Astrocyte of the spinal cord (primary cell): ENCODE data around the gene MVK.

Source experiments
- DNase-seq: peaks from one replicate; pipeline ENCODE4 v3.0.0; 2011; ENCODE audit warnings: low read depth, low spot score
- H3K4me3 ChIP-seq: 2 replicates; pipeline ENCODE4 v1.5.1; 2011; ENCODE audit warnings: low read depth, mild to moderate bottlenecking, low read length, moderate library complexity
- in situ Hi-C: cut with HindIII; loops from 2 replicates; pipeline ENCODE4 v1.10.0; 2017; ENCODE audit warnings: low sequenced_read_pairs
- TF ChIP-seq, protein P1 (sequence below): IDR thresholded peaks from 2 replicates; pipeline ENCODE4 v1.5.1; 2012; ENCODE audit warnings: low read depth, mild to moderate bottlenecking, low read length, inconsistent platforms

MVK gene

DNA sequence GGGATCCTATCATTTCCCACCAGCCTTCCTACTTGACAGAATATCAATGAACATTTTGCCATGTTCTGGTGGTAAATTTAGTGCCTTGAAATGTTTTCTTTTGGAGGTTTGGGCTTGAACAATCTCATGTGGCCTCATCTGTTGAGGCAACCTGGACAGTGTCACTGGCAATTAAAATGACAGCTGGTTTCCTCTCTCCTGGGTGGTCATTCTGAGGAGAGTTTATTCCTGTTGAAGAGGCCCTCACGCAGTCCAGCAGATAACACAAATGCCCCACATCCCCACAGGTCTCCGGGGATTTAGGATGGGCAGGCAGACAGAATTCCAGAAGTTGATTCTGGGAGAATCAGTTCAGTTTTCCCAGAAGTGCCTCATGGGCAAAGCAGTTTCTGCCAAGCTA lies 42.2 kb upstream of the MVK start:
- in situ Hi-C loops, result no loop called here
- DNase-seq, result no peak
- no peak overlapping the region for H3K4me3 ChIP-seq
- TF ChIP-seq, protein P1, sequence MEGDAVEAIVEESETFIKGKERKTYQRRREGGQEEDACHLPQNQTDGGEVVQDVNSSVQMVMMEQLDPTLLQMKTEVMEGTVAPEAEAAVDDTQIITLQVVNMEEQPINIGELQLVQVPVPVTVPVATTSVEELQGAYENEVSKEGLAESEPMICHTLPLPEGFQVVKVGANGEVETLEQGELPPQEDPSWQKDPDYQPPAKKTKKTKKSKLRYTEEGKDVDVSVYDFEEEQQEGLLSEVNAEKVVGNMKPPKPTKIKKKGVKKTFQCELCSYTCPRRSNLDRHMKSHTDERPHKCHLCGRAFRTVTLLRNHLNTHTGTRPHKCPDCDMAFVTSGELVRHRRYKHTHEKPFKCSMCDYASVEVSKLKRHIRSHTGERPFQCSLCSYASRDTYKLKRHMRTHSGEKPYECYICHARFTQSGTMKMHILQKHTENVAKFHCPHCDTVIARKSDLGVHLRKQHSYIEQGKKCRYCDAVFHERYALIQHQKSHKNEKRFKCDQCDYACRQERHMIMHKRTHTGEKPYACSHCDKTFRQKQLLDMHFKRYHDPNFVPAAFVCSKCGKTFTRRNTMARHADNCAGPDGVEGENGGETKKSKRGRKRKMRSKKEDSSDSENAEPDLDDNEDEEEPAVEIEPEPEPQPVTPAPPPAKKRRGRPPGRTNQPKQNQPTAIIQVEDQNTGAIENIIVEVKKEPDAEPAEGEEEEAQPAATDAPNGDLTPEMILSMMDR, result no peak

DNA sequence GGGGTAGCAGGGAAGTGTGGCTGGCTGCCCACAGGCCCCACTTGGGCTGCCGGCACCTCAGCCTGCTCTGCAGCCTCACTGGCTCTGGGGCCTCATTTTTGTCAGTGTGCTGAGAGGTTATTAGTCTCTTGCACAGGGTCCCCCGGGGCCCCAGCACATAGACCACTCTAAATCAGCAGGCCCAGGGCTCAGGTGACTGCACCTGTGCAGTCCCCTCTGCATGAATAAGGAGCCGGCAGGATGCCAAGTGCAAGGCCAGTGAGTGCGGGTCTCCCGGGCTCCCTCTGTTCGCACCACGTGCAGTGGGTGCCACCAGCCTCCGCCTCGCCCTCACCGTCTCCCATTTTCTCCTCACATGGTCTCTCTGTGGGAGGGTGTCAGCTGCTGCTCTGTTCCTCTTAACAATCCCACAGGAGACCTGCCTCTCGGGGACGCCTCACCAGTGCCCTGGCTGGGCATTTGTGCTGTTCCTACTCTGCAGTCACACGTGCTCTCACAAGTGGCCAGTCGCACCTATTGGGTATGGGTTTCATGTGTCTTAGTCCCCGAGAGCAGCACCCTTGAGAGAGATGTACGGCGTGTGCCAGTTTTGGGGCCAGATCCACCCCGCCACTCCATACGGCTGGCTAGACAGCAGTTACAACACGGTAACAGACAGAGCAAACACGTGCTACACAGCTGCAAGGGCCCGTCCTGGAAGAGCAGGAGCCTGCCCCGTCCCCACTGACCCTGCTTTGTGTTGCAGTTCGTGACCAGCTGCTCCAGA lies 40.7 kb upstream of the MVK start:
- no peak for DNase-seq
- in situ Hi-C loops, result no loop called here
- TF ChIP-seq, protein P1, result no peak
- no peak overlapping the region for H3K4me3 ChIP-seq

DNA sequence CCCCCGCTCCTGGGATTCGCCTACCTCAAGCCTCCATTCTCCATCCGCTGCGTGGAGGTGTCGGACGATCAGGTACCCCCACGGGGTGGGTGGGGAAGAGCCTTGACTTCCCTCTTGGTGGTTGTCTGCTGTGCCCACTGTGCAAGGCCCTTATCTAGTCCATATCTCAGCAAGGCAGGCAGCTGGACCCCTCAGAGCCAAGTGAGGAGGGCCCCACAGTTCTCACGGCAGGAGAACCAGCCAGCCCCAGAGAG lies 40.2 kb upstream of the MVK start:
- no peak for DNase-seq
- no peak overlapping the region for H3K4me3 ChIP-seq
- in situ Hi-C loops, result no loop called here
- TF ChIP-seq, protein P1, result no peak

DNA sequence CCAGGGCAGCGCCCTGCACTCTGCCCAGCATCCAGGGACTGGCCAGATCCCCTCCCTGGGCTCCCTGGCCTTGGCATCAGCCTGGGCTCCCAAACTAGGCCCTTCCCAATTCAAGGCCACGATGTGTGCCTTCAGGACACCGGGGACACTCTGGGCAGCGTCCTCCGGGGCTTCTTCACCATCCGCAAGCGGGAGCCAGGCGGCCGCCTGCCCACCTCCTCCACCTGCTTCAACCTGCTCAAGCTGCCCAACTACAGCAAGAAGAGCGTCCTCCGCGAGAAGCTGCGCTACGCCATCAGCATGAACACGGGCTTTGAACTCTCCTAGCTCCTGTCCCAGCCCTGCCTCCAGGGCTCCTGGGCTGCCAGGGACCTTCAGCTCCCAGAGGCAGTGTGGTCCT lies 39.1 kb upstream of the MVK start:
- H3K4me3 ChIP-seq, result no peak overlapping the region
- TF ChIP-seq, protein P1, result no peak
- no peak for DNase-seq
- in situ Hi-C loops, result no loop called here

DNA sequence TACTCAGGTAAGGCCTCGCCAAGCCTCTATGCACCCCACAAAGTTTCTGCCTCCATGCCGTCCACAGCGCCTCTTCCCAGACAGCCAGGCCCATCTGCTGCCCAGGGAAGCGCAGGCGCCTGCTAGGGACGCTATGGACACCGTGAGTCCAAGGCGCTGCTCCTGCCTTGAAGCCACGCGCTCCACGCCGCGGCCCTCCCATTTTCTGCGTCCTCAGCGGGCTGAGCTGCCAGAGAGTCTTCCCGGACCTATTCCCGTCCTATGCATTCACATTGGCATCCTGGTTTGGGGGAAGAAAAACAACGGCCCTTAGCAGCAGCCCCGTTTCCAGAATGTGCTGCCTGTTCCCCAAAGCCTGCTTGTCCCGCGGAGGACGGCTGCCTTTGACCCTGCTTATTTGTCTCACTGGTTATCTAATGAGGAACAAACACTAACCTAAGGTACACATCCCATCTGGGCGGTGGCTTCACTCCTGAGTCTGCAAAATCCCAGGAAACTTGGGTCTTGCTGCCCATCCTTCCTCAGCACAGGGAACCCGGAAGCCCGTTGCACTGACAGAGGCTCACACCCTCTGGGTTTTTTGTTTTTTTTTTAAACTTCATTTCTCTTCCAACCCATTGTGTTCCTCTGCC lies 38.2 kb upstream of the MVK start:
- TF ChIP-seq, protein P1, result no peak
- H3K4me3 ChIP-seq, result no peak overlapping the region
- DNase-seq, result no peak
- in situ Hi-C loops, result no loop called here

DNA sequence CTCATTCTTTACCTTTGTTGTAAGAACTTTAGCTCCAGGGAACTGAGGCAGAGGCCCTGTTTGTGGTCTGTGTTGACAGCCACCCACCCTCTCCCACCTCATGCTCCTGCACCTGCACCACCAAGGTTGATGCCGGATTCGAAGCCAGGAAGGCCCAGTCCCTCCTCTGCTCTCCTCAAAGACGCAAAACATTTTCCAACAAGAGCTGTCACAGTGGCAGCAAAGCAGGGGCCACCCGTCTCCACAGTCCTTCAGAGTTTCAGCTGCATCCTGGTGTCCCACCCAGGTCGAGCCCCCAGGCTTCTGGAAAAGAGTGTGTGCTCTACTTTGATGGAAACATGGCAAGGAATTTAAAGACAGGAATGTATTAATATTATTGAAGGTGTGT lies 37.7 kb upstream of the MVK start:
- in situ Hi-C loops, result no loop called here
- TF ChIP-seq, protein P1, result no peak
- no peak for DNase-seq
- H3K4me3 ChIP-seq, result no peak overlapping the region
